Left ventricle myocardium inferior (tissue), 1 donor: Measurements from ENCODE around the gene AP1B1. TPM values are rescaled to one million over a fixed set of nuclear protein-coding genes. Genes with fewer than 3 reads are reported as not detected.
A peak's percentile ranks its signal among the peaks of the same experiment; 100 is the strongest.

Source experiments
- DNase-seq: peaks from one replicate; pipeline ENCODE4 v3.0.0-alpha.2; 2020
- H3K27ac ChIP-seq: fragments of 200-600 bp; replicated peaks from 2 replicates; pipeline ENCODE4 v1.8.0; 2021
- H3K27me3 ChIP-seq: fragments of 200-600 bp; 2 replicates; pipeline ENCODE4 v1.8.0; 2021; ENCODE audit warnings: low read depth
- H3K36me3 ChIP-seq: fragments of 200-600 bp; 2 replicates; pipeline ENCODE4 v1.8.0; 2021
- H3K4me1 ChIP-seq: fragments of 200-600 bp; 2 replicates; pipeline ENCODE4 v1.8.0; 2021
- H3K4me3 ChIP-seq: fragments of 200-600 bp; 2 replicates; pipeline ENCODE4 v1.8.0; 2021; ENCODE audit warnings: mild to moderate bottlenecking, moderate library complexity
- H3K9me3 ChIP-seq: fragments of 200-600 bp; replicated peaks from 2 replicates; pipeline ENCODE4 v1.8.0; 2021
- CTCF ChIP-seq: fragments of 200-600 bp; IDR thresholded peaks from 2 replicates; pipeline ENCODE4 v1.8.0; 2021; ENCODE audit warnings: antibody characterized with exemption, mild to moderate bottlenecking, borderline replicate concordance
- intact Hi-C: fragments of 100-400 bp; cut with micrococcal nuclease; formaldehyde crosslinking; loops from one replicate; pipeline ENCODE4 v1.11.0; 2022
- total RNA-seq: library from RNA; stranded (reverse); fragmentation: NEBNext Ultra II Directional; extraction: Animal tissue kit (Norgen Biotek cat#: 25700); gene quantifications from one replicate; pipeline ENCODE4 v1.2.1, GENCODE V29; 2021
- donor health status: DM: no; HTN: yes; CAD: no; lungs with severe emphysema.

The AP1B1 gene
- total RNA-seq, 1 donor from 2014 or later = 28.2 TPM

DNA sequence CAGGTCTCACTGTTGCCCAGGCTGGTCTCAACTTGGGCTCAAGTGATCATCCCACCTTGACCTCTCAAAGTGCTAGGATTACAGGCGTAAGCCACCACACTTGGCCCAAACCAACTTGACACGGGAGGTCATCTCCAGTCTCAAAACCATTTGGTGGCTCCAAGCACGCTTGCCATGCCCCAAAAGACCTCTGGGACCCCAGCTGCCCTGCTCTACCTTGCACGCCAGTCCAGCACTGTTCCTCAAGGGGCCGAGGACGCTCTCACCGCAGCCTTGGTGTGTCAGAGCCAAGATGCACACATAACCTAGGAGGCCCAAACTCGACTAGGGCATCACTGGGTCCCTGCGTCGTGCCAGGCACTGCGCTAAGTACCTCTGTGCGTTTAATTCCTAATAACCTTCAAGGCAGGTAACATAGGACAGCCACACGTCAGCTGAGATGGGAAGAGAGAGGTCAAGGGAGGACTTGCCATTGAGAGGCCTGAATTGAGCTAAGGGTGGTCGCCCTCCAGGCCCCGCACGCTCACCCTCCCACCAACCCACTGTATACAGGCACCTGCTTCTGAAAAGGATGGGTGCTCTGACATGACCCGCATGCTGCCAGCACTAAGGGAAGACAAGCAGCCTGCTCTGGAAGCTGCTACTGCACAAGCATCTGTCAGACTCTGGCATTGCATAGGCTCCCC is 86.5 kb downstream of the AP1B1 start:
- no peak for TF ChIP-seq CTCF
- intact Hi-C loops = no loop called here
- no peaks in the 10 kb centered on the region for H3K27me3 ChIP-seq
- no peak overlapping the region for H3K4me3 ChIP-seq
- DNase-seq = no peak
- H3K36me3 ChIP-seq = peaks cover 43% of the 10 kb centered on the region
- H3K9me3 ChIP-seq = no peaks in the 10 kb centered on the region
- peak overlapping the region; percentile 48 for H3K27ac ChIP-seq
- peaks cover 24% of the 10 kb centered on the region for H3K4me1 ChIP-seq

GRCh38 chr22:29300807-29301601 is 87.4 kb downstream of the AP1B1 start:
- H3K4me1 ChIP-seq = peaks cover 16% of the 10 kb centered on the region
- peaks cover 52% of the 10 kb centered on the region for H3K36me3 ChIP-seq
- no peaks in the 10 kb centered on the region for H3K9me3 ChIP-seq
- H3K27me3 ChIP-seq = no peaks in the 10 kb centered on the region
- no peak overlapping the region for H3K27ac ChIP-seq
- no peak for TF ChIP-seq CTCF
- no peak overlapping the region for H3K4me3 ChIP-seq
- intact Hi-C loops = no loop called here
- no peak for DNase-seq

- Histone ChIP-seq H3K27me3 (no peaks in the 10 kb centered on the region), H3K4me3 (no peak overlapping the region), H3K4me1 (peaks cover 13% of the 10 kb centered on the region), H3K36me3 (peaks cover 58% of the 10 kb centered on the region), H3K27ac (no peak overlapping the region), H3K9me3 (no peaks in the 10 kb centered on the region)
- DNase-seq = no peak
- intact Hi-C loops = no loop called here
- no peak for TF ChIP-seq CTCF
Observed at GRCh38 chr22:29300467-29300806, 87.9 kb downstream of the AP1B1 start.

DNA sequence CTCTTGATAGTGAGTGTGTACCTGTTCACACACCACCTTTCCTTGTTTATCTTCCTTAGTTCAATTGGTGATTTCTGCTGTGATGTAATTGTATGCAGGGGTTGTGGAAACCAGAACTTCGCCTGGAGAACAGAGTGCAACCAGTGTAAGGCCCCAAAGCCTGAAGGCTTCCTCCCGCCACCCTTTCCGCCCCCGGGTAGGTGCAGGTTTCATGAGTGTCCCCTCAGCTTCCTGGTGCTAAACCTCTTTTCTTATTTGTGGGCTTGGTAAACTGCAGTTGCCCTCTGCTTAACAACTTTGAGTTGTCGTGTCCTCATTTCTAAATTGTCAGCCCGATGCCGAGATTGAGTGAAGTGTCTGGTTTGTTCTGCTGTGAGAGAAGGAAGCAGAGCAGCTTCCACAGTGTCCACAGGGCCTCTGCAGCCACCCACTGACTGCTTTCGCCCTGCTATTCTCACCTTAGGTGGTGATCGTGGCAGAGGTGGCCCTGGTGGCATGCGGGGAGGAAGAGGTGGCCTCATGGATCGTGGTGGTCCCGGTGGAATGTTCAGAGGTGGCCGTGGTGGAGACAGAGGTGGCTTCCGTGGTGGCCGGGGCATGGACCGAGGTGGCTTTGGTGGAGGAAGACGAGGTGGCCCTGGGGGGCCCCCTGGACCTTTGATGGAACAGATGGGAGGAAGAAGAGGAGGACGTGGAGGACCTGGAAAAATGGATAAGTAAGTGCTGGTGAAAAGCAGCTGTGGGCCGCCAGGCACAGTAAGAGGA is 89.1 kb downstream of the AP1B1 start:
- Histone ChIP-seq H3K4me3 (no peak overlapping the region), H3K4me1 (peaks cover 13% of the 10 kb centered on the region), H3K36me3 (peaks cover 69% of the 10 kb centered on the region), H3K27ac (no peak overlapping the region), H3K9me3 (no peaks in the 10 kb centered on the region), H3K27me3 (no peaks in the 10 kb centered on the region)
- intact Hi-C loops = no loop called here
- DNase-seq = no peak
- no peak for TF ChIP-seq CTCF

DNA sequence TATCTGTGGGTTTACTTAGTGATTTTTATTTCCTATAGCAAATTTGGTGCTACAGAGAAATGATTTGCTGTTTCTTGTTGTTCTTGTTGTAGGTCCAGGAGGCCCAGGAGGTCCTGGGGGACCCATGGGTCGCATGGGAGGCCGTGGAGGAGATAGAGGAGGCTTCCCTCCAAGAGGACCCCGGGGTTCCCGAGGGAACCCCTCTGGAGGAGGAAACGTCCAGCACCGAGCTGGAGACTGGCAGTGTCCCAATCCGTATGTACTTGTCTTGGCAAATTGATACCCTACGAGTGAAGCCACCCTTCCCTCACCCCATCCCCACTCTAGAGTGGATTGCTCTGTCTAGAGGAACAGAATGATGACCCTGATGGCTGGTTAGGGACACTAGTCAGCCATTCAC is 89.7 kb downstream of the AP1B1 start:
- Histone ChIP-seq H3K9me3 (no peaks in the 10 kb centered on the region), H3K4me1 (peaks cover 13% of the 10 kb centered on the region), H3K27me3 (no peaks in the 10 kb centered on the region), H3K36me3 (peaks cover 76% of the 10 kb centered on the region), H3K4me3 (no peak overlapping the region), H3K27ac (no peak overlapping the region)
- TF ChIP-seq CTCF = no peak
- intact Hi-C loops = no loop called here
- DNase-seq = no peak
